CD14-positive monocyte (primary cell): ENCODE measurements around the gene CPNE4. TPM values are rescaled to one million over a fixed set of nuclear protein-coding genes. Genes with fewer than 3 reads are reported as not detected.
A peak's percentile ranks its signal among the peaks of the same experiment; 100 is the strongest.

ENCODE experiments used
- DNase-seq, 3 donors: peaks; one replicate each; pipeline ENCODE4 v3.0.0-alpha.2; 2011 to 2022
- H2AFZ ChIP-seq: 2 replicates; pipeline ENCODE4 v1.6.0; 2012; ENCODE audit warnings: mild to moderate bottlenecking, low read depth, low read length, inconsistent platforms; ENCODE audit not compliant: insufficient read depth, poor library complexity, severe bottlenecking
- H3K27ac ChIP-seq, 2 donors: 1 replicate in 1 of 2; 2 replicates in 1 of 2; pipeline ENCODE4 v1.5.1; 2012 to 2013; ENCODE audit warnings: low read length in 2 of 2, control low read depth in 1 of 2, inconsistent platforms in 1 of 2, low read depth in 1 of 2, mild to moderate bottlenecking in 1 of 2
- H3K27me3 ChIP-seq, 2 donors: one replicate each; pipeline versions ENCODE4 v1.6.0 to v1.6.1; 2011 to 2013; ENCODE audit warnings: low read length in 2 of 2; ENCODE audit not compliant: control insufficient read depth in 2 of 2, insufficient read depth in 2 of 2
- H3K36me3 ChIP-seq, 2 donors: replicated peaks in 1 of 2; 1 replicate in 1 of 2; 2 replicates in 1 of 2; pipeline versions ENCODE4 v1.5.1 to v1.6.1; 2012 to 2013; ENCODE audit warnings: low read length in 2 of 2, control low read depth in 1 of 2, inconsistent platforms in 1 of 2, mild to moderate bottlenecking in 1 of 2; ENCODE audit not compliant: insufficient read depth in 2 of 2, control insufficient read depth in 1 of 2
- H3K4me1 ChIP-seq, 2 donors: 1 replicate in 1 of 2; 2 replicates in 1 of 2; pipeline versions ENCODE4 v1.5.1 to v1.6.1; 2012 to 2013; ENCODE audit warnings: low read length in 2 of 2, control low read depth in 1 of 2, inconsistent platforms in 1 of 2, mild to moderate bottlenecking in 1 of 2, moderate library complexity in 1 of 2; ENCODE audit not compliant: insufficient read depth in 2 of 2, control insufficient read depth in 1 of 2
- H3K4me2 ChIP-seq: replicated peaks from 2 replicates; pipeline ENCODE3; 2012; ENCODE audit warnings: low read length, moderate library complexity, mild to moderate bottlenecking; ENCODE audit not compliant: poor library complexity, severe bottlenecking; ENCODE audit errors: extremely low read depth
- H3K4me3 ChIP-seq, 3 experiments: fragments of 200-600 bp in 1 of 3; sonication (generic) in 1 of 3; replicated peaks in 1 of 3; 1 replicate in 2 of 3; 2 replicates in 1 of 3; pipeline ENCODE4 v1.5.1; 2011 to 2013; ENCODE audit warnings: low read length in 3 of 3, mild to moderate bottlenecking in 3 of 3, control low read depth in 2 of 3, low read depth in 2 of 3, inconsistent platforms in 1 of 3, moderate library complexity in 1 of 3
- H3K79me2 ChIP-seq: 2 replicates; pipeline ENCODE4 v1.6.0; 2012; ENCODE audit warnings: mild to moderate bottlenecking, control low read depth, inconsistent platforms, low read length, moderate library complexity; ENCODE audit not compliant: insufficient read depth
- H3K9ac ChIP-seq: 2 replicates; pipeline ENCODE4 v1.6.0; 2017; ENCODE audit warnings: low read length, mild to moderate bottlenecking; ENCODE audit not compliant: insufficient read depth, poor library complexity, severe bottlenecking
- H3K9me3 ChIP-seq, 2 donors: replicated peaks in 1 of 2; 1 replicate in 1 of 2; 2 replicates in 1 of 2; pipeline versions ENCODE4 v1.5.1 to v1.6.1; 2012 to 2013; ENCODE audit warnings: low read length in 2 of 2, control low read depth in 1 of 2; ENCODE audit not compliant: control insufficient read depth in 1 of 2, insufficient read depth in 1 of 2
- H4K20me1 ChIP-seq: 2 replicates; pipeline ENCODE4 v1.6.0; 2012; ENCODE audit warnings: mild to moderate bottlenecking, low read length, control low read depth, moderate library complexity; ENCODE audit not compliant: insufficient read depth
- H3K27ac Mint-ChIP-seq, 7 donors: one replicate each; pipeline ENCODE4 v1.8.0; 2020; ENCODE audit warnings: mild to moderate bottlenecking in 7 of 7, mixed read lengths in 7 of 7, moderate library complexity in 6 of 7, inconsistent platforms in 2 of 7
- H3K27me3 Mint-ChIP-seq, 3 donors: one replicate each; pipeline ENCODE4 v1.8.0; 2021 to 2022; ENCODE audit warnings: low read depth in 3 of 3, mild to moderate bottlenecking in 3 of 3, mixed read lengths in 3 of 3, moderate library complexity in 3 of 3, inconsistent platforms in 1 of 3
- H3K36me3 Mint-ChIP-seq, 2 donors: one replicate each; pipeline ENCODE4 v1.8.0; 2020; ENCODE audit warnings: mixed read lengths in 2 of 2, inconsistent platforms in 1 of 2, mild to moderate bottlenecking in 1 of 2
- H3K4me1 Mint-ChIP-seq: one replicate; pipeline ENCODE4 v1.8.0; 2020; ENCODE audit warnings: mild to moderate bottlenecking, mixed read lengths
- H3K4me3 Mint-ChIP-seq, 2 donors: one replicate each; pipeline ENCODE4 v1.8.0; 2020; ENCODE audit warnings: mild to moderate bottlenecking in 2 of 2, mixed read lengths in 2 of 2, moderate library complexity in 1 of 2
- H3K9me3 Mint-ChIP-seq, 7 donors: one replicate each; pipeline ENCODE4 v1.8.0; 2020 to 2022; ENCODE audit warnings: mixed read lengths in 7 of 7, mild to moderate bottlenecking in 6 of 7, moderate library complexity in 6 of 7, inconsistent platforms in 2 of 7
- CTCF ChIP-seq: fragments of 200-600 bp; IDR thresholded peaks from one replicate; pipeline ENCODE4 v1.8.0; 2022; ENCODE audit warnings: antibody characterized with exemption, mild to moderate bottlenecking
- WGBS: methylation state at CpG from one replicate; pipeline ENCODE4 v1.1.5; 2013; ENCODE audit warnings: missing lambda C conversion rate; ENCODE audit not compliant: insufficient coverage; 5-methylcytosine and 5-hydroxymethylcytosine counted together
- intact Hi-C, 2 donors: fragments of 100-400 bp; cut with micrococcal nuclease; formaldehyde crosslinking; loops; one replicate each; pipeline versions ENCODE4 v1.15.0 to v1.15.1; 2023
- polyA plus RNA-seq, 3 donors: library from polyadenylated mRNA; depleted of rRNA in 1 of 3; unstranded in 2 of 3; stranded (reverse) in 1 of 3; fragments of 300-500 nt in 2 of 3; fragments of >200 nt in 1 of 3; fragmentation: Illumina TruSeq in 2 of 3; gene quantifications; 1 replicate in 2 of 3; 2 replicates in 1 of 3; pipeline ENCODE4 v1.2.3, GENCODE V29; 2012 to 2021

Gene CPNE4
- polyA plus RNA-seq, 3 donors = not detected

GRCh38 chr3:131526801-131527347, 507.9 kb downstream of the CPNE4 start:
- H3K27ac Mint-ChIP-seq = no peak overlapping the region
- 14% methylated on average over 34 of the region's 37 CpGs for WGBS
- H3K4me3 ChIP-seq = peak overlapping the region in 1 of 3 experiments; percentile 47
- DNase-seq = peak in 1 of 3 donors; percentile 5
- peaks cover 2 to 21% of the 10 kb centered on the region in 2 donors for H3K27me3 ChIP-seq
- no peaks in the 10 kb centered on the region for H3K79me2 ChIP-seq
- H3K36me3 ChIP-seq = no peaks in the 10 kb centered on the region
- intact Hi-C loops = no loop called here
- H3K36me3 Mint-ChIP-seq = no peaks in the 10 kb centered on the region
- peaks cover 0 to 4% of the 10 kb centered on the region in 2 donors for H3K4me1 ChIP-seq
- TF ChIP-seq CTCF = peak; percentile 18
- H2AFZ ChIP-seq = peak overlapping the region; percentile 81
- H3K9me3 ChIP-seq = no peaks in the 10 kb centered on the region
- peak overlapping the region; percentile 50 for H3K4me2 ChIP-seq
- H4K20me1 ChIP-seq = no peaks in the 10 kb centered on the region
- H3K27me3 Mint-ChIP-seq = peaks cover 26 to 33% (median 28%) of the 10 kb centered on the region in 3 donors
- peak overlapping the region; percentile 55 for H3K9ac ChIP-seq
- peaks cover 0 to 2% (median 0%) of the 10 kb centered on the region in 7 donors for H3K9me3 Mint-ChIP-seq
- peak overlapping the region in 1 of 2 donors; percentile 67 for H3K4me3 Mint-ChIP-seq
- H3K4me1 Mint-ChIP-seq = peaks cover 3% of the 10 kb centered on the region
- no peak overlapping the region for H3K27ac ChIP-seq

GRCh38 chr3:131518680-131519079, 516.1 kb downstream of the CPNE4 start:
- H3K36me3 ChIP-seq = no peaks in the 10 kb centered on the region
- Mint-ChIP-seq H3K4me1 (no peaks in the 10 kb centered on the region), H3K36me3 (no peaks in the 10 kb centered on the region), H3K4me3 (no peak overlapping the region), H3K27me3 (peaks cover 0 to 5% (median 4%) of the 10 kb centered on the region in 3 donors), H3K9me3 (peaks cover 0 to 11% (median 3%) of the 10 kb centered on the region in 7 donors), H3K27ac (no peak overlapping the region)
- no peak for TF ChIP-seq CTCF
- H3K27me3 ChIP-seq = peaks cover 0 to 2% of the 10 kb centered on the region in 2 donors
- H3K9me3 ChIP-seq = peaks cover 0 to 4% of the 10 kb centered on the region in 2 donors
- DNase-seq = no peak
- intact Hi-C loops = no loop called here
- no peak overlapping the region for H3K4me2 ChIP-seq
- no peaks in the 10 kb centered on the region for H4K20me1 ChIP-seq
- no peak overlapping the region for H3K9ac ChIP-seq
- WGBS = 97% methylated on average over 6 of the region's 7 CpGs
- no peaks in the 10 kb centered on the region for H3K4me1 ChIP-seq
- H3K27ac ChIP-seq = no peak overlapping the region
- no peak overlapping the region for H3K4me3 ChIP-seq
- no peaks in the 10 kb centered on the region for H3K79me2 ChIP-seq
- H2AFZ ChIP-seq = no peak overlapping the region
